SH-SY5Y (cell line): ENCODE data around the gene STMN1.

Experiments used
- GATA2 ChIP-seq: IDR thresholded peaks from 2 replicates; pipeline ENCODE4 v1.6.1; 2011; ENCODE audit warnings: mild to moderate bottlenecking, low read depth, low read length
- GATA3 ChIP-seq: IDR thresholded peaks from 2 replicates; pipeline ENCODE4 v1.6.1; 2011; ENCODE audit warnings: low read depth, mild to moderate bottlenecking, low read length, moderate library complexity

DNA sequence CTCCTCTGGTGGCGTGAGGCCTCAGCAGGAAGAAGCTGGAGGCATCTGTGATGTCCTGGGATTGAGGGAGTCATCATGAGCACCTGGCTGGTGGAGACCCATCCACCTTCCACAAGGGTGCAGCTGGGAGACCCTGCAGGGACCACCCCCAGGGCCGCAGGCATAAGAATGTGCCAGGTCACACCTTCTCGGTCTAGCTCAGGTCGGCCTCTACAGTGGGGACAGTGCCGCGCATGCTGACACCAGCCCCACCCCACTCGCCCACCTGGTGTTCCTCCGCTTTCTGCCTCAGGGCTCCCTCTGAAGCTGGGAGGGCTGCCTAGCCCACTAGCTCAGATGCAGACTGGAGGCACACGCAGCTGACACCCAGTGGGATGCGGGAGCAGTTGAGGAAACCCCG lies 25.0 kb downstream of the STMN1 start:
- TF ChIP-seq GATA2 (no peak), GATA3 (no peak)
